Caki2 (cell line): Measurements from ENCODE around the gene SMAD6. TPM values are rescaled to one million over a fixed set of nuclear protein-coding genes. Genes with fewer than 3 reads are reported as not detected.

Experiments used
- DNase-seq: peaks from one replicate; pipeline ENCODE4 v3.0.0-alpha.2; 2015; ENCODE audit warnings: low read depth
- in situ Hi-C: cut with HindIII; loops from 2 replicates; pipeline ENCODE4 v1.10.0; 2016; ENCODE audit warnings: low sequenced_read_pairs, low pct_unique_long_range_greater_than_20kb, mixed read lengths
- total RNA-seq: library from RNA; depleted of rRNA; stranded (reverse); fragments of >200 nt; shearing (Covaris generic); gene quantifications from 2 replicates; pipeline ENCODE4 v1.2.3, GENCODE V29; 2014; ENCODE audit warnings: low replicate concordance

The SMAD6 gene
- total RNA-seq, 1 experiment from 2014 or later: 64.5 TPM

- in situ Hi-C loops: no loop called here
- DNase-seq: peak; percentile 75
These were observed 28.4 kb downstream of the SMAD6 start for GRCh38 chr15:66730168-66731021.

- no peak for DNase-seq
- in situ Hi-C loops: no loop called here
These were observed 31.9 kb downstream of the SMAD6 start for GRCh38 chr15:66733976-66734375.

GRCh38 chr15:66734961-66735908 lies 33.2 kb downstream of the SMAD6 start:
- in situ Hi-C loops: no loop called here
- DNase-seq: no peak

GRCh38 chr15:66735909-66736305 lies 33.9 kb downstream of the SMAD6 start:
- no peak for DNase-seq
- in situ Hi-C loops: no loop called here

GRCh38 chr15:66737243-66738010 lies 35.4 kb downstream of the SMAD6 start:
- in situ Hi-C loops: no loop called here
- no peak for DNase-seq

- in situ Hi-C loops: no loop called here
- no peak for DNase-seq
These were observed 36.1 kb downstream of the SMAD6 start for GRCh38 chr15:66738116-66738515.

GRCh38 chr15:66738595-66738994 lies 36.6 kb downstream of the SMAD6 start:
- in situ Hi-C loops: no loop called here
- DNase-seq: no peak

GRCh38 chr15:66739287-66739686 lies 37.3 kb downstream of the SMAD6 start:
- no peak for DNase-seq
- in situ Hi-C loops: no loop called here

- DNase-seq: no peak
- in situ Hi-C loops: no loop called here
These were observed 38.8 kb downstream of the SMAD6 start for GRCh38 chr15:66740802-66741201.

- in situ Hi-C loops: no loop called here
- DNase-seq: no peak
These were observed 39.6 kb downstream of the SMAD6 start for GRCh38 chr15:66741646-66742045.

- no peak for DNase-seq
- in situ Hi-C loops: no loop called here
These were observed 40.2 kb downstream of the SMAD6 start for GRCh38 chr15:66742286-66742685.

- in situ Hi-C loops: no loop called here
- no peak for DNase-seq
These were observed 41.2 kb downstream of the SMAD6 start for GRCh38 chr15:66743204-66743603.

GRCh38 chr15:66743703-66744536 lies 41.9 kb downstream of the SMAD6 start:
- in situ Hi-C loops: no loop called here
- no peak for DNase-seq

- DNase-seq: no peak
These were observed 42.7 kb downstream of the SMAD6 start for GRCh38 chr15:66744610-66745279.

GRCh38 chr15:66745530-66746230 lies 43.6 kb downstream of the SMAD6 start:
- in situ Hi-C loops: no loop called here
- DNase-seq: no peak

More at GRCh38 chr15:66744610-66745279, 42.7 kb downstream of the SMAD6 start:
- in situ Hi-C loops: no loop called here

GRCh38 chr15:66746231-66746605 lies 44.2 kb downstream of the SMAD6 start:
- in situ Hi-C loops: no loop called here
- DNase-seq: no peak

- in situ Hi-C loops: no loop called here
- no peak for DNase-seq
These were observed 45.2 kb downstream of the SMAD6 start for GRCh38 chr15:66747223-66747622.
